CD4-positive, alpha-beta memory T cell (primary cell): ENCODE data around the gene AR. TPM values are rescaled to one million over a fixed set of nuclear protein-coding genes. Genes with fewer than 3 reads are reported as not detected.

ENCODE experiments used
- CTCF ChIA-PET: fragments of 350-600 bp; sonication (Branson Sonifier 250); formaldehyde crosslinking; loops from one replicate; lab custom pipeline; 2021; ENCODE audit warnings: inconsistent platforms; ENCODE audit not compliant: partially characterized antibody; lab: Charles Lee
- POLR2A ChIA-PET: fragments of 350-600 bp; sonication (Branson Sonifier 250); formaldehyde crosslinking; loops from one replicate; lab custom pipeline; 2021; ENCODE audit not compliant: partially characterized antibody; lab: Charles Lee
- DNase-seq, 5 donors: peaks; one replicate each; pipeline versions ENCODE4 v3.0.0 to v3.0.0-alpha.2; 2020 to 2022; ENCODE audit warnings: mixed read lengths in 1 of 5
- H3K27ac ChIP-seq: one replicate; pipeline ENCODE4 v1.7.0; 2013; ENCODE audit warnings: low read depth, low read length
- H3K27me3 ChIP-seq: 2 replicates; pipeline ENCODE4 v1.7.0; 2013; ENCODE audit warnings: mild to moderate bottlenecking, low read length, moderate library complexity; ENCODE audit not compliant: insufficient read depth
- H3K36me3 ChIP-seq: 2 replicates; pipeline ENCODE4 v1.7.0; 2013; ENCODE audit warnings: mild to moderate bottlenecking, low read length, moderate library complexity; ENCODE audit not compliant: insufficient read depth
- H3K4me1 ChIP-seq: 2 replicates; pipeline ENCODE4 v1.7.0; 2013; ENCODE audit warnings: mild to moderate bottlenecking, low read length, moderate library complexity; ENCODE audit not compliant: insufficient read depth
- H3K4me3 ChIP-seq, 2 donors: one replicate each; pipeline ENCODE4 v1.7.0; 2013; ENCODE audit warnings: low read length in 2 of 2, mild to moderate bottlenecking in 1 of 2
- H3K9me3 ChIP-seq, 2 donors: one replicate each; pipeline ENCODE4 v1.7.0; 2013; ENCODE audit warnings: low read length in 2 of 2, control low read depth in 1 of 2; ENCODE audit not compliant: control insufficient read depth in 1 of 2
- H3K27ac Mint-ChIP-seq, 7 donors: one replicate each; pipeline ENCODE4 v1.8.0; 2020 to 2021; ENCODE audit warnings: mixed read lengths in 7 of 7, mild to moderate bottlenecking in 6 of 7, inconsistent platforms in 3 of 7, moderate library complexity in 3 of 7
- H3K27me3 Mint-ChIP-seq, 2 donors: one replicate each; pipeline ENCODE4 v1.8.0; 2020 to 2021; ENCODE audit warnings: mixed read lengths in 2 of 2
- H3K36me3 Mint-ChIP-seq, 2 donors: one replicate each; pipeline ENCODE4 v1.8.0; 2020 to 2021; ENCODE audit warnings: mixed read lengths in 2 of 2, inconsistent platforms in 1 of 2, mild to moderate bottlenecking in 1 of 2
- H3K4me1 Mint-ChIP-seq, 4 donors: one replicate each; pipeline ENCODE4 v1.8.0; 2020 to 2021; ENCODE audit warnings: mixed read lengths in 4 of 4, mild to moderate bottlenecking in 1 of 4
- H3K4me3 Mint-ChIP-seq, 8 donors: one replicate each; pipeline ENCODE4 v1.8.0; 2020 to 2021; ENCODE audit warnings: mixed read lengths in 8 of 8, mild to moderate bottlenecking in 7 of 8, moderate library complexity in 6 of 8, inconsistent platforms in 3 of 8
- H3K9me3 Mint-ChIP-seq, 8 donors: one replicate each; pipeline ENCODE4 v1.8.0; 2020 to 2021; ENCODE audit warnings: mixed read lengths in 8 of 8, mild to moderate bottlenecking in 5 of 8, inconsistent platforms in 3 of 8, moderate library complexity in 1 of 8
- intact Hi-C: fragments of 100-400 bp; cut with micrococcal nuclease; formaldehyde crosslinking; loops from one replicate; pipeline ENCODE4 v1.15.1; 2023
- polyA plus RNA-seq, 2 donors: library from polyadenylated mRNA; unstranded; fragments of 300-500 nt; fragmentation: Illumina TruSeq; gene quantifications; one replicate each; pipeline ENCODE4 v1.2.3, GENCODE V29; 2021
- total RNA-seq, 2 experiments: library from RNA; stranded (reverse); gene quantifications; one replicate each; pipeline ENCODE4 v1.2.3, GENCODE V29; 2021

The AR gene, protein sequence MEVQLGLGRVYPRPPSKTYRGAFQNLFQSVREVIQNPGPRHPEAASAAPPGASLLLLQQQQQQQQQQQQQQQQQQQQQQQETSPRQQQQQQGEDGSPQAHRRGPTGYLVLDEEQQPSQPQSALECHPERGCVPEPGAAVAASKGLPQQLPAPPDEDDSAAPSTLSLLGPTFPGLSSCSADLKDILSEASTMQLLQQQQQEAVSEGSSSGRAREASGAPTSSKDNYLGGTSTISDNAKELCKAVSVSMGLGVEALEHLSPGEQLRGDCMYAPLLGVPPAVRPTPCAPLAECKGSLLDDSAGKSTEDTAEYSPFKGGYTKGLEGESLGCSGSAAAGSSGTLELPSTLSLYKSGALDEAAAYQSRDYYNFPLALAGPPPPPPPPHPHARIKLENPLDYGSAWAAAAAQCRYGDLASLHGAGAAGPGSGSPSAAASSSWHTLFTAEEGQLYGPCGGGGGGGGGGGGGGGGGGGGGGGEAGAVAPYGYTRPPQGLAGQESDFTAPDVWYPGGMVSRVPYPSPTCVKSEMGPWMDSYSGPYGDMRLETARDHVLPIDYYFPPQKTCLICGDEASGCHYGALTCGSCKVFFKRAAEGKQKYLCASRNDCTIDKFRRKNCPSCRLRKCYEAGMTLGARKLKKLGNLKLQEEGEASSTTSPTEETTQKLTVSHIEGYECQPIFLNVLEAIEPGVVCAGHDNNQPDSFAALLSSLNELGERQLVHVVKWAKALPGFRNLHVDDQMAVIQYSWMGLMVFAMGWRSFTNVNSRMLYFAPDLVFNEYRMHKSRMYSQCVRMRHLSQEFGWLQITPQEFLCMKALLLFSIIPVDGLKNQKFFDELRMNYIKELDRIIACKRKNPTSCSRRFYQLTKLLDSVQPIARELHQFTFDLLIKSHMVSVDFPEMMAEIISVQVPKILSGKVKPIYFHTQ
- under 1 TPM; 0.15 to 0.19 TPM for total RNA-seq
- polyA plus RNA-seq: under 1 TPM; 0.10 to 0.13 TPM

DNA sequence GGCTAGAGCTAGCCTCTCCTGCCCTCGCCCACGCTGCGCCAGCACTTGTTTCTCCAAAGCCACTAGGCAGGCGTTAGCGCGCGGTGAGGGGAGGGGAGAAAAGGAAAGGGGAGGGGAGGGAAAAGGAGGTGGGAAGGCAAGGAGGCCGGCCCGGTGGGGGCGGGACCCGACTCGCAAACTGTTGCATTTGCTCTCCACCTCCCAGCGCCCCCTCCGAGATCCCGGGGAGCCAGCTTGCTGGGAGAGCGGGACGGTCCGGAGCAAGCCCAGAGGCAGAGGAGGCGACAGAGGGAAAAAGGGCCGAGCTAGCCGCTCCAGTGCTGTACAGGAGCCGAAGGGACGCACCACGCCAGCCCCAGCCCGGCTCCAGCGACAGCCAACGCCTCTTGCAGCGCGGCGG lies at the start of gene AR:
Gene AR, plus strand, starts transcription at position 204 of the 400 bp plus-strand sequence. CDS start 1,126 bp downstream, outside the sequence.
- H3K4me3 ChIP-seq: no peak within 1 kb of the TSS
- no peak for DNase-seq
- Mint-ChIP-seq H3K4me3 (peak within 1 kb of the TSS; percentile 35 to 73 (median 44)), H3K4me1 (no peaks in the 10 kb centered on the region), H3K27me3 (peaks cover 8 to 19% of the 10 kb centered on the region in 2 donors), H3K27ac (no peak within 1 kb of the TSS), H3K36me3 (no peaks in the 10 kb centered on the region), H3K9me3 (peaks cover 0 to 5% (median 0%) of the 10 kb centered on the region in 8 donors)
- H3K4me1 ChIP-seq: no peaks in the 10 kb centered on the region
- intact Hi-C loops: no loop called here
- no peak within 1 kb of the TSS for H3K27ac ChIP-seq
- no peaks in the 10 kb centered on the region for H3K36me3 ChIP-seq
- ChIA-PET CTCF (no interaction called here), POLR2A (no interaction called here)
- H3K27me3 ChIP-seq: no peaks in the 10 kb centered on the region
- no peaks in the 10 kb centered on the region for H3K9me3 ChIP-seq

DNA sequence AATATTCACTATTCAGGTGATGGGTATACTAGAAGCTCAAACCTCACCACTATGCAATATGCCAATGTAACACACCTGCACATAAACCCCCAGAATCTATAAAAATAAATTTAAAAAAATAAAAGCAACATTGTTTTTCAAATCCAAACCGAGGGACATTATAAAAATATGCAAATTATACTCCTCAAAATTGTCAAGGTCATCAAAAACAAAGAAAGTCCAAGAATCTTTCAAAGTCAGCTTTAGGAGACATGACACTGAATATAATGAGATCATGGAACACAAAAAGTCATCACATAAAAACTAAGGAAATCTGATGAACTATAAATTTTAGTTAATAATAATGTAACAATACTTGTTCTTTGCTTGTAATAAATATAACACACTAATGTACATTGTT lies 43.2 kb upstream of the AR start:
- CTCF ChIA-PET: no interaction called here
- H3K4me1 ChIP-seq: no peaks in the 10 kb centered on the region
- no peaks in the 10 kb centered on the region for H3K4me1 Mint-ChIP-seq
- peaks cover 0 to 2% (median 0%) of the 10 kb centered on the region in 8 donors for H3K9me3 Mint-ChIP-seq
- DNase-seq: no peak
- no peaks in the 10 kb centered on the region for H3K36me3 ChIP-seq
- H3K27ac Mint-ChIP-seq: no peak overlapping the region
- POLR2A ChIA-PET: no interaction called here
- H3K36me3 Mint-ChIP-seq: no peaks in the 10 kb centered on the region
- no peaks in the 10 kb centered on the region for H3K27me3 Mint-ChIP-seq
- H3K4me3 ChIP-seq: no peak overlapping the region
- no peak overlapping the region for H3K27ac ChIP-seq
- H3K9me3 ChIP-seq: no peaks in the 10 kb centered on the region
- intact Hi-C loops: no loop called here
- H3K4me3 Mint-ChIP-seq: no peak overlapping the region
- H3K27me3 ChIP-seq: no peaks in the 10 kb centered on the region

DNA sequence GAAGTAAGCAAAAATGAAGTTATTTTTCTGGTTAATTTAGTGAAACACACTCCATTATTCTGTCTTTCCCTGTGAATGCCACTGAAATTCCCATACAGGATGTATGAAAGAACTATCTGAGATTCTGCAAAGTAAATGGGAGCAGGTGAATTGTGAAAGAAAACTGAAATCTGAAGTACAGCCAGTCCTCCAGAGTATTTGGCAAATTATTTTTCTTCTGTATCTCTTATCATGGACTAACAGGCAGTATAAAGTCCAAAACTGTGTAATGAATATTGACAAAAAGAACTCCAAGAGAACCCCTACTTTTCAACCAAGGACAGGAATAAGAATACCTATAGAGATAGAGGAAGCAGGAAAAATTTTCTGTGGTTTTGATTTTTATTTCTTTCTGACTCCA lies 40.8 kb upstream of the AR start:
- H3K9me3 Mint-ChIP-seq: peaks cover 0 to 2% (median 0%) of the 10 kb centered on the region in 8 donors
- ChIA-PET CTCF (no interaction called here), POLR2A (no interaction called here)
- no peaks in the 10 kb centered on the region for H3K27me3 ChIP-seq
- no peak overlapping the region for H3K4me3 Mint-ChIP-seq
- H3K27ac ChIP-seq: no peak overlapping the region
- intact Hi-C loops: no loop called here
- DNase-seq: no peak
- H3K36me3 Mint-ChIP-seq: no peaks in the 10 kb centered on the region
- no peak overlapping the region for H3K27ac Mint-ChIP-seq
- H3K4me1 ChIP-seq: no peaks in the 10 kb centered on the region
- H3K27me3 Mint-ChIP-seq: no peaks in the 10 kb centered on the region
- H3K4me3 ChIP-seq: no peak overlapping the region
- H3K4me1 Mint-ChIP-seq: no peaks in the 10 kb centered on the region
- no peaks in the 10 kb centered on the region for H3K9me3 ChIP-seq
- no peaks in the 10 kb centered on the region for H3K36me3 ChIP-seq

DNA sequence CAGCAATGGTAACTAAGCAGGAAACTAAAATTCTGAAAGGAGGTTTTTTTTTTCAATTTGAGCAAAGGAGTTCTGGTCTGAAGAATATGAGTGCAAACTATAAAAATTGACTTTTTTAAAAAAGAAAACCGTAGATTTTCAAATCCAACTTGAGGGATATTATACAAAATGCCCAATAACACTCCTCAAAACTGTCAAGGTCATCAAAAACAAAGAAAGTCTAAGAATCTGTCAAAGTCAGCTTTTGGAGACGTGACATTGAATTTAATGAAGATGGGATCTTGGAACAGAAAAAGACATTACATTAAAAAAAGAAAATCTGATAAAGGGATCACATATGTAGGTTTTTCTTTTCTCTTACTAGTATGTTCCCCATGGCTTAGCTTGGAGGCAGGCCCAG lies 40.4 kb upstream of the AR start:
- H3K4me1 ChIP-seq: no peaks in the 10 kb centered on the region
- H3K9me3 ChIP-seq: no peaks in the 10 kb centered on the region
- intact Hi-C loops: no loop called here
- H3K27ac ChIP-seq: no peak overlapping the region
- Mint-ChIP-seq H3K9me3 (peaks cover 0 to 2% (median 0%) of the 10 kb centered on the region in 8 donors), H3K27ac (no peak overlapping the region), H3K4me3 (no peak overlapping the region), H3K27me3 (no peaks in the 10 kb centered on the region), H3K36me3 (no peaks in the 10 kb centered on the region), H3K4me1 (no peaks in the 10 kb centered on the region)
- H3K27me3 ChIP-seq: no peaks in the 10 kb centered on the region
- no peak for DNase-seq
- no peak overlapping the region for H3K4me3 ChIP-seq
- ChIA-PET CTCF (no interaction called here), POLR2A (no interaction called here)
- no peaks in the 10 kb centered on the region for H3K36me3 ChIP-seq

DNA sequence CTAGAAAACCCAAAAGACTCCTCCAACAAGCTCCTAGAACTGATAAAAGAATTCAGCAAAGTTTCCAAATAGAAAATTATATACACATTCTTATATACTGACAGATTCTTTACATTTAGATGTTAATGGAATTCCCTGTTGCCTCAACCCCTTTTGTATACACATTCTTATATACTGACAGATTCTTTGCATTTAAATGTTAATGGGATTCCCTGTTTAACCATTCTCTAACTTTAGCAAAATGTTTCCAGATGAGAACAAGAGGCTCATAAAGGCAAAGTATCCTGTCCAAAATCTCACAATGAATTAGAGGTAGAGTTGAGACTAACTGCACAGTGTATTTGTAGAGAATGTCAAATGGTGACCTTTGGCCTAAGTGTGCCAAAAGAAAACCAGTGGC lies 23.1 kb upstream of the AR start:
- Histone ChIP-seq H3K9me3 (no peaks in the 10 kb centered on the region), H3K4me3 (no peak overlapping the region), H3K27ac (no peak overlapping the region), H3K4me1 (no peaks in the 10 kb centered on the region), H3K36me3 (no peaks in the 10 kb centered on the region), H3K27me3 (no peaks in the 10 kb centered on the region)
- H3K4me3 Mint-ChIP-seq: no peak overlapping the region
- H3K27me3 Mint-ChIP-seq: no peaks in the 10 kb centered on the region
- peaks cover 0 to 5% (median 0%) of the 10 kb centered on the region in 8 donors for H3K9me3 Mint-ChIP-seq
- intact Hi-C loops: no loop called here
- POLR2A ChIA-PET: no interaction called here
- no peak for DNase-seq
- H3K27ac Mint-ChIP-seq: no peak overlapping the region
- no peaks in the 10 kb centered on the region for H3K36me3 Mint-ChIP-seq
- CTCF ChIA-PET: no interaction called here
- H3K4me1 Mint-ChIP-seq: no peaks in the 10 kb centered on the region

DNA sequence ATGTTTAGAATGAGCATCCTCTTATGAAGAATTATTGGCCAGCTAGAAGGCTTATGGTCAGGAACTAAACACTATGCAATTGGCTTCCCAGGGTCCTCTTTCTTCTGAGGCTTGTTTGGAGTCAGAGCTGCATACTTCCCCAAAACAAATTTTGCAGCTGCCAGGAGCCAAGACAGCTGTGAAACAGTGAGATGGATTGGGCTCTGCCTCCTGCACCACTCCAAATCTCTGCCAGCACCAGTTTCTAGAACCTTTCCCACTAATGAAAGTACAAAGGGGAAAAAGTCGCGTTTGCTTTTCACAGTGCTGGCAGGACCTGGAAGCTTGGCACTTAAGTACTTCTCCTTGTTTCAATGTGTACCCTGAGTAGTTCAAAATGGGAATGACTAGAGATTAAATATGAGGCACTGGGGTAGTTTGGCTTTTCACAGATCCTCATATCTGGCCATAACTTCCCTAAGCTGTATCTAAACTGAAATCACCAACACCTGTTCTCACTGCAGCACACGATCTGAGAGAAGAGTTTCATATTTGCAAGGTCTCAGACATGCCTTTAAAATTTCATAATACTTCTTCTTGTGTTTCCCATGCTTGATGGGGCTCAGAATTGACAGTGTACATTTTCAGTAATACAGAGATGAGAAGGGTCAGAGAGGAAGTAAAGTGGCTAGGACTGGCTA lies 20.7 kb upstream of the AR start:
- Mint-ChIP-seq H3K4me1 (no peaks in the 10 kb centered on the region), H3K4me3 (no peak overlapping the region)
- intact Hi-C loops: no loop called here

DNA sequence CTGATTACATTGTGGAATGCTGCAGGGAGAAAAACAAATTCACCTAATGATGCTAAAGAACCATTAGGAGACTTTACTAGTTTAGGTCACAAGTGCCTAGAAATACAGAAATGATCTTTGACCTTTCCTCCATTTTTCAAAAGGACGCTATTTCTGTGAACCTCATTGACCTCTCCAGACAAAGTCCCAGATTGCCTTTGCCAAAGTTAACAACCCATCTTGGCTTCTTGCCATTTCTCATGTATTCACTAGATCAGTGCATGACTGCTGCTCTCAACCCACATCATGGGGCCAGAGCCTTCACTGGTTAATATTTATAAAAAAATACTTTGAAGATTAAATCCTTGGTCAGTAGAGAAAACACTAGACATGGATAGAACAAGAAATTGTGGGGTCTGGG lies 19.9 kb upstream of the AR start:
- Mint-ChIP-seq H3K4me1 (no peaks in the 10 kb centered on the region), H3K9me3 (peaks cover 0 to 3% (median 0%) of the 10 kb centered on the region in 8 donors), H3K27me3 (no peaks in the 10 kb centered on the region), H3K36me3 (no peaks in the 10 kb centered on the region), H3K4me3 (no peak overlapping the region), H3K27ac (no peak overlapping the region)
- Histone ChIP-seq H3K27ac (no peak overlapping the region), H3K4me3 (no peak overlapping the region), H3K27me3 (no peaks in the 10 kb centered on the region), H3K36me3 (no peaks in the 10 kb centered on the region), H3K4me1 (no peaks in the 10 kb centered on the region), H3K9me3 (no peaks in the 10 kb centered on the region)
- intact Hi-C loops: no loop called here
- ChIA-PET POLR2A (no interaction called here), CTCF (no interaction called here)
- no peak for DNase-seq

More for the DNA sequence above, 20.7 kb upstream of the AR start:
- Histone ChIP-seq H3K4me3 (no peak overlapping the region), H3K27me3 (no peaks in the 10 kb centered on the region), H3K27ac (no peak overlapping the region), H3K9me3 (no peaks in the 10 kb centered on the region), H3K36me3 (no peaks in the 10 kb centered on the region), H3K4me1 (no peaks in the 10 kb centered on the region)
- ChIA-PET CTCF (no interaction called here), POLR2A (no interaction called here)
- Mint-ChIP-seq H3K36me3 (no peaks in the 10 kb centered on the region), H3K9me3 (peaks cover 0 to 5% (median 0%) of the 10 kb centered on the region in 8 donors), H3K27ac (no peak overlapping the region), H3K27me3 (no peaks in the 10 kb centered on the region)
- DNase-seq: no peak
